ENCODE measurements around the gene MMEL1.
"Not testable (repeated sequence)": the region's sequence is repeated elsewhere in the genome, so short reads cannot be mapped to it uniquely, and the experiment has no call there.

MMEL1 gene

DNA sequence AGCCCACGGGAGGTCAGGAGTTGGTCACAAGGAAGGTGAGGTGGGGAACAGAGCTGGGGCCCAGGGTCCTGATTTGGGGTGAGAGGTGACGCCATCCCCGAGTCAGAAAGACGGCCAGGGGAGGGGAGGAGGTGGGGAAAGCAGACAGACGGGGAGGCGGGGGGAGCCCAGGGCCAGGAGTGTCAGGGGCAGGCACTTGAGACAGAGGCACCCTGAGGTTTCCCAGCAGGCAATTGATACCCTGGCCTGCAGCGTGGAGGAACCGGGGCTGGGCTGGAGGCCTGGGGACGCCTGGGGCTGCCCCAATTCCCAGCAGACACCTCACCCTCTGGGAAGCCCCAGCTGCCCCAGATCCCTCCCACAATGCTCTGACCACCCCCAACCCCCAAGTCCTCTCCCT is 79.7 kb downstream of the MMEL1 start:
- not testable (repeated sequence) for H3K14ac ChIP-seq (ENCODE audit: low read length); H3K4ac ChIP-seq (ENCODE audit: low read length); H2AK5ac ChIP-seq (ENCODE audit: low read depth, low read length); H3K4me2 ChIP-seq (ENCODE audit: insufficient read depth, low read length, poor library complexity, severe bottlenecking); H2BK15ac ChIP-seq (ENCODE audit: low read length); H3K79me1 ChIP-seq (ENCODE audit: low read depth, low read length); H3K18ac ChIP-seq (ENCODE audit: low read length); H2AFZ ChIP-seq (ENCODE audit: low read length); H4K91ac ChIP-seq (ENCODE audit: low read depth, low read length, poor library complexity); H2BK120ac ChIP-seq (ENCODE audit: low read depth, low read length); H3K23ac ChIP-seq (ENCODE audit: low read depth, low read length, poor library complexity); H3K4me3 ChIP-seq (ENCODE audit: low read length in 2 of 2); H4K8ac ChIP-seq (ENCODE audit: low read depth, low read length); H3K27ac ChIP-seq (replicated peaks; ENCODE audit: low read length); H3K36me3 ChIP-seq (replicated peaks in 1 of 2; ENCODE audit: control insufficient read depth in 2 of 2, insufficient read depth in 2 of 2, low read length in 2 of 2); DNase-seq (ENCODE audit: low spot score); H3K9me3 ChIP-seq (replicated peaks in 1 of 2; ENCODE audit: control insufficient read depth in 2 of 2, insufficient read depth in 1 of 2, low read depth in 1 of 2, low read length in 2 of 2); H3K9ac ChIP-seq (ENCODE audit: low read depth, low read length, poor library complexity); H2BK5ac ChIP-seq (ENCODE audit: low read length); H2BK12ac ChIP-seq (ENCODE audit: low read length)
- peaks cover 0 to 12% (median 0%) of the 10 kb centered on the region in 3 experiments for H3K27me3 ChIP-seq (ENCODE audit: control insufficient read depth in 3 of 3, insufficient read depth in 3 of 3, low read depth in 1 of 3, low read length in 3 of 3)
- no CpG with 5 or more reads among the region's 9 CpGs for WGBS, 2 donors (ENCODE audit: extremely low coverage in 2 of 2, insufficient read length in 2 of 2, insufficient replicate concordance in 1 of 2)
- peaks cover 16 to 27% of the 10 kb centered on the region in 2 donors for H3K4me1 ChIP-seq (ENCODE audit: control insufficient read depth in 2 of 2, insufficient read depth in 1 of 2, low read depth in 1 of 2, low read length in 2 of 2)

DNA sequence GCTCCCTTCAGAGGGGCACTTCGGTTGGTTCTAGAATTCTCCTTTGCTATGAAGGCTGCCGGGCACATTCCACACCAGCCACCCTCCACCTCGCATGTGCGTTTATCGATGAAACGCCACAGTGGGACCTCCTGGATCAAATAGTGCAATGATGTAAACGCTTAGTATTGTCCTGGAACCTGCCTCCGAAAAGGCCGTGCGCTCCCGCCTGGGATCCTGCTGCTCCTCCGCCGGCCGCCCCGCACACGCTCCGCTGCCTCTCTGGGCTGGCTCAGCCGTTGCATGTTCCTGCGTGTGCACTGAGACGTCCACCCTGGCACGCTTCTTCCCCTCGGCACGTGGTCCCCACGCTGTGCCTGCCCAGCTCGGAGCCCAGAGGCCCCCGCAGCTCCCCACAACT is 80.6 kb downstream of the MMEL1 start:
- Histone ChIP-seq H4K8ac (ENCODE audit: low read depth, low read length) (no peak overlapping the region), H3K9ac (ENCODE audit: low read depth, low read length, poor library complexity) (no peak overlapping the region), H3K4me1 (ENCODE audit: control insufficient read depth in 2 of 2, insufficient read depth in 1 of 2, low read depth in 1 of 2, low read length in 2 of 2) (peaks cover 21 to 35% of the 10 kb centered on the region in 2 donors), H3K79me1 (ENCODE audit: low read depth, low read length) (peaks cover 7% of the 10 kb centered on the region), H3K27ac (replicated peaks; ENCODE audit: low read length) (no peak overlapping the region), H3K27me3 (ENCODE audit: control insufficient read depth in 3 of 3, insufficient read depth in 3 of 3, low read depth in 1 of 3, low read length in 3 of 3) (peaks cover 0 to 6% (median 0%) of the 10 kb centered on the region in 3 experiments), H2BK120ac (ENCODE audit: low read depth, low read length) (no peak overlapping the region), H3K14ac (ENCODE audit: low read length) (no peak overlapping the region), H3K36me3 (replicated peaks in 1 of 2; ENCODE audit: control insufficient read depth in 2 of 2, insufficient read depth in 2 of 2, low read length in 2 of 2) (no peaks in the 10 kb centered on the region), H2BK12ac (ENCODE audit: low read length) (peak overlapping the region; percentile 7), H3K9me3 (replicated peaks in 1 of 2; ENCODE audit: control insufficient read depth in 2 of 2, insufficient read depth in 1 of 2, low read depth in 1 of 2, low read length in 2 of 2) (no peaks in the 10 kb centered on the region), H3K18ac (ENCODE audit: low read length) (peak overlapping the region; percentile 13), H2AK5ac (ENCODE audit: low read depth, low read length) (peak overlapping the region; percentile 83), H4K91ac (ENCODE audit: low read depth, low read length, poor library complexity) (no peak overlapping the region), H2BK5ac (ENCODE audit: low read length) (no peak overlapping the region), H3K4me3 (ENCODE audit: low read length in 2 of 2) (no peak overlapping the region), H2BK15ac (ENCODE audit: low read length) (no peak overlapping the region), H2AFZ (ENCODE audit: low read length) (no peak overlapping the region), H3K23ac (ENCODE audit: low read depth, low read length, poor library complexity) (no peak overlapping the region), H3K4ac (ENCODE audit: low read length) (no peak overlapping the region), H3K4me2 (ENCODE audit: insufficient read depth, low read length, poor library complexity, severe bottlenecking) (no peak overlapping the region)
- no CpG with 5 or more reads among the region's 26 CpGs for WGBS, 2 donors (ENCODE audit: extremely low coverage in 2 of 2, insufficient read length in 2 of 2, insufficient replicate concordance in 1 of 2)
- DNase-seq (ENCODE audit: low spot score) = no peak

DNA sequence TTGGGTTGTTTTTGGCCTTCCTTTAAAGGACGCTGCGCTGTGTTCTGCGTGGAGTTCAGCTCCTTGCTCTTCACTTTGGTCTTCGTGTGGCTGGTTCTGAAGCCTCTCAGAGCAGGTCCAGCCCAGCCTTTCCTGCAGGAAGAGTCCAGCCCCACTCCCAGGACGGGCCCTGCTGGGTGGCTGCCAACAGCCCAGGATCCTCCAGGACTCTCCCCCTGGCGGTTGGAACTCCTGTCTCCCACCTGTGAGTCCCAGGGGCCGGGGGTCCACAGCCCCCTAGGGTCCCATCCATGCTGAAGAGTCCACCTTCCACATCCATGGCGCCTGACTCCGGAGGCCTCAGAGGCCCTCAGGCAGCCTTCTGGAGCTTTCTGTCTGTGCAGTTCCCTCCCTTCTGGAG is 81.3 kb downstream of the MMEL1 start:
- not testable (repeated sequence) for H2AFZ ChIP-seq (ENCODE audit: low read length); H3K9ac ChIP-seq (ENCODE audit: low read depth, low read length, poor library complexity); H4K8ac ChIP-seq (ENCODE audit: low read depth, low read length); H3K36me3 ChIP-seq (replicated peaks in 1 of 2; ENCODE audit: control insufficient read depth in 2 of 2, insufficient read depth in 2 of 2, low read length in 2 of 2); H3K14ac ChIP-seq (ENCODE audit: low read length); H3K4me3 ChIP-seq (ENCODE audit: low read length in 2 of 2); H2BK120ac ChIP-seq (ENCODE audit: low read depth, low read length); H4K91ac ChIP-seq (ENCODE audit: low read depth, low read length, poor library complexity); DNase-seq (ENCODE audit: low spot score); H3K27ac ChIP-seq (replicated peaks; ENCODE audit: low read length); H3K4me2 ChIP-seq (ENCODE audit: insufficient read depth, low read length, poor library complexity, severe bottlenecking); H3K27me3 ChIP-seq (ENCODE audit: control insufficient read depth in 3 of 3, insufficient read depth in 3 of 3, low read depth in 1 of 3, low read length in 3 of 3); H3K18ac ChIP-seq (ENCODE audit: low read length); H3K9me3 ChIP-seq (replicated peaks in 1 of 2; ENCODE audit: control insufficient read depth in 2 of 2, insufficient read depth in 1 of 2, low read depth in 1 of 2, low read length in 2 of 2); H2BK5ac ChIP-seq (ENCODE audit: low read length)
- no CpG with 5 or more reads among the region's 9 CpGs for WGBS, 2 donors (ENCODE audit: extremely low coverage in 2 of 2, insufficient read length in 2 of 2, insufficient replicate concordance in 1 of 2)
- peak overlapping the region; percentile 74 for H2AK5ac ChIP-seq (ENCODE audit: low read depth, low read length)
- H2BK12ac ChIP-seq (ENCODE audit: low read length) = peak overlapping the region; percentile 93
- H3K23ac ChIP-seq (ENCODE audit: low read depth, low read length, poor library complexity) = peak overlapping the region; percentile 65
- H3K4ac ChIP-seq (ENCODE audit: low read length) = peak overlapping the region; percentile 76
- peak overlapping the region; percentile 75 for H2BK15ac ChIP-seq (ENCODE audit: low read length)
- H3K4me1 ChIP-seq (ENCODE audit: control insufficient read depth in 2 of 2, insufficient read depth in 1 of 2, low read depth in 1 of 2, low read length in 2 of 2) = peaks cover 20 to 38% of the 10 kb centered on the region in 2 donors
- H3K79me1 ChIP-seq (ENCODE audit: low read depth, low read length) = peaks cover 12% of the 10 kb centered on the region

DNA sequence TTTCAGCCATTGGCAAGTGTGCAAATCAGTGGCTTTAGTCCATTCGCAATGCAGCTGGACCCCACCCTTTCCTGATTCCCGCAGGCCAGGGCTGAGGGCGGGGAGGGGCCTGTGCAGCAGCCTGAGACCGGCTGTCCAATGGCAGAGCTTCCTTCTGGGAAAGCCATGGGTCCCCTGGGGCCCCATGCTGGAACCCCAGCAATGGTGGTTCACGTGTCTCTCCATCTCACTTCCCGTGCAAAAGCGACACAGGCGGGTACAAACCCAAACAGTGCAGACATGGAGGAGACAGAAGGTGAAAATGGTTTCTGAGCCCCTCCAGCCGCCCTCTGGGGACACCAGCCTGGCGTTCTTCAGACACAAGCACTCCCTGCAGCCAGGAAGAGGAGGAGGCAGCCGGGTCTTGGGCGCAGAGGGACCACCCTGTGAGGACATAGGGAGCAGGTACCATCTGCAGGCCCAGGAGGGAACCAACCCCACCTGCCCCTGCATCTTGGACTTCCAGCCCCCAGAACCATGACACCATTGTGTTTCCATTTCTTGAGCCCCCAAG is 82.4 kb downstream of the MMEL1 start:
- not testable (repeated sequence) for H3K9me3 ChIP-seq (replicated peaks in 1 of 2; ENCODE audit: control insufficient read depth in 2 of 2, insufficient read depth in 1 of 2, low read depth in 1 of 2, low read length in 2 of 2); H2BK120ac ChIP-seq (ENCODE audit: low read depth, low read length); H3K4me2 ChIP-seq (ENCODE audit: insufficient read depth, low read length, poor library complexity, severe bottlenecking); H3K27ac ChIP-seq (replicated peaks; ENCODE audit: low read length); H3K4me3 ChIP-seq (ENCODE audit: low read length in 2 of 2); H3K23ac ChIP-seq (ENCODE audit: low read depth, low read length, poor library complexity); H2AFZ ChIP-seq (ENCODE audit: low read length); DNase-seq (ENCODE audit: low spot score); H2AK5ac ChIP-seq (ENCODE audit: low read depth, low read length); H4K8ac ChIP-seq (ENCODE audit: low read depth, low read length); H2BK15ac ChIP-seq (ENCODE audit: low read length); H3K36me3 ChIP-seq (replicated peaks in 1 of 2; ENCODE audit: control insufficient read depth in 2 of 2, insufficient read depth in 2 of 2, low read length in 2 of 2); H3K14ac ChIP-seq (ENCODE audit: low read length); H4K91ac ChIP-seq (ENCODE audit: low read depth, low read length, poor library complexity); H3K9ac ChIP-seq (ENCODE audit: low read depth, low read length, poor library complexity); H3K27me3 ChIP-seq (ENCODE audit: control insufficient read depth in 3 of 3, insufficient read depth in 3 of 3, low read depth in 1 of 3, low read length in 3 of 3); H2BK5ac ChIP-seq (ENCODE audit: low read length); H2BK12ac ChIP-seq (ENCODE audit: low read length); H3K4ac ChIP-seq (ENCODE audit: low read length)
- Histone ChIP-seq H3K18ac (ENCODE audit: low read length) (peak overlapping the region; percentile 85), H3K79me1 (ENCODE audit: low read depth, low read length) (peaks cover 11% of the 10 kb centered on the region), H3K4me1 (ENCODE audit: control insufficient read depth in 2 of 2, insufficient read depth in 1 of 2, low read depth in 1 of 2, low read length in 2 of 2) (peaks cover 19 to 36% of the 10 kb centered on the region in 2 donors)
- no CpG with 5 or more reads among the region's 12 CpGs for WGBS, 2 donors (ENCODE audit: extremely low coverage in 2 of 2, insufficient read length in 2 of 2, insufficient replicate concordance in 1 of 2)

All from neuronal stem cell (in vitro differentiated cells).